ENCODE measurements around the gene KRT73.

KRT73 gene

GRCh38 chr12:52637299-52637698 is 18.9 kb upstream of the KRT73 start:
- H3K4me3 ChIP-seq (ENCODE audit: low read length), result no peak overlapping the region
- DNase-seq (ENCODE audit: low read depth), result no peak
- TF ChIP-seq CTCF (IDR thresholded peaks at IDR 0.05; ENCODE audit: insufficient read depth, low read depth, low read length, missing control alignments), result no peak

DNA sequence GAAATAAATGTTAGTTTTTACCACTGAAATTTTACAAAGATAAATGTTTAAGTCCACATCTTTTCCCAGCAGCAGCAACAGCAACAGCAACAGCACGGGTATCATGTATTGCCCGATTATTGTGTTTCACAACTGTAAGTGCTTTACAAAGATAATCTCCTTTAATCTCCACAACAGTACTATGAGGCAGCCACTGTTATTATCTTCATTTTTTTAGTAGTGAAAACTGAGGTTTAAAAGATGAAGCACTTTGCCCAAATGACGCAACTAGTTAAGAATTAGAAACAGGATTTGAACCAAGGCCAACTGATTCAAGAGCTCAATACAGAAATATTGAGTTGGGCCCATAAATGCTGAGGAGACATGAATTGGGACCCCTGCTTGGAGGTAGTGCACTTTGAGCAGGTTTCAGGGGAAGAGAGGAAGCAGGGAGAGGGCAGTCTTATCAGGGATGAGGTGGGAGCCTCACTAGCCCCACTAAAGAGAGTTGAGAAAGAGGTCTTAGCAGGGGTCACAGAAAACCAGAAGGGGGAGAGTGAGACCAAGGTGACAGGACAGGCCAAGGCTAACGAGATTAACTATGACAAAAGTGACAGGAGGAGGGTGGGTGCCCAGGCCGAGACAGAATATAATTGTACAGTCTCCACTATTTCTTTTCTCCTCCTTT is 18.4 kb upstream of the KRT73 start:
- DNase-seq (ENCODE audit: low read depth), result no peak
- TF ChIP-seq CTCF (IDR thresholded peaks at IDR 0.05; ENCODE audit: insufficient read depth, low read depth, low read length, missing control alignments), result no peak
- H3K4me3 ChIP-seq (ENCODE audit: low read length), result no peak overlapping the region

DNA sequence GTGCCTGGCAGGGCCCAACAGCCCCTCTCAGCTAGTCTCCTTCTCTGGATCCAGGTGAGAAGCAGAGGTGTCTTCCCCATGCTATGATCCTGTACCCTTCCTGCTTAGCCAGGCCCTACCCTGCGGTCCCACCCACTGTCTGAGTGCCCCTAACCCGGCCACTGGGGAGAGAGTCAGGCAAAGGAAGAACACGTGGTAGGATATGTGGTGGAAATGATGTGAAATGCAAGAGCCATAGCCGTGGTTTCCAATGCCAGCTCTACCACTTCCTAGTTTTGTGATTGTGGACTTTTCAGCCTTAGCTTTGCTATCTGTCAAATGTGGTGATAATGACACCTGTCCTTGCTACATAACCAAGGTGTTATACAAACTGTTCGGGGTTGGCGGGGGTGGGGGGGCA is 17.8 kb upstream of the KRT73 start:
- no peak for TF ChIP-seq CTCF (IDR thresholded peaks at IDR 0.05; ENCODE audit: insufficient read depth, low read depth, low read length, missing control alignments)
- no peak overlapping the region for H3K4me3 ChIP-seq (ENCODE audit: low read length)
- DNase-seq (ENCODE audit: low read depth), result no peak

GRCh38 chr12:52634266-52635056 is 16.1 kb upstream of the KRT73 start:
- TF ChIP-seq CTCF (IDR thresholded peaks at IDR 0.05; ENCODE audit: insufficient read depth, low read depth, low read length, missing control alignments), result no peak
- no peak for DNase-seq (ENCODE audit: low read depth)
- no peak overlapping the region for H3K4me3 ChIP-seq (ENCODE audit: low read length)

DNA sequence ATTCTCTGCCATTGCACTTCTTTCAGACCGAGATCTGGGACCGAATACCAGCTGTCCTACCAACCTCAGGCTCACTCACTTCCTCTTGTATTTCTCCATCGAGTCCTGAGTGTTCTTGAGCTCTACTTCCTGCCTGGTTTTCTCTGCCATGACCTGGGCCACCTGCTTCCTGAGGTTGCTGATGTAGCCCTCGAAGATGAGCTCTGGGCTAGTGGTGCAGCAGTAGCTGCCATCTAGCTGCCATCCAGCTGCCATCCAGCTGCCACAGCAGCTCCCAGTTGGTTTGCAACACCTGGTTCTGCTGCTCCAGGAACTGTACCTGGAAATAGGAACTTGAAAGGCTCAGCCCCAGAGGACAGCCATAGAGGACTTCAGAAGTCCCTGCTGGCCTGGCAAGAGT is 15.0 kb upstream of the KRT73 start:
- no peak for TF ChIP-seq CTCF (IDR thresholded peaks at IDR 0.05; ENCODE audit: insufficient read depth, low read depth, low read length, missing control alignments)
- DNase-seq (ENCODE audit: low read depth), result no peak

GRCh38 chr12:52632656-52633055 is 14.3 kb upstream of the KRT73 start:
- no peak for DNase-seq (ENCODE audit: low read depth)
- no peak overlapping the region for H3K4me3 ChIP-seq (ENCODE audit: low read length)
- TF ChIP-seq CTCF (IDR thresholded peaks at IDR 0.05; ENCODE audit: insufficient read depth, low read depth, low read length, missing control alignments), result no peak

More for the DNA sequence above, 15.0 kb upstream of the KRT73 start:
- no peak overlapping the region for H3K4me3 ChIP-seq (ENCODE audit: low read length)
